ENCODE measurements around the gene ALS2.
"Not testable (repeated sequence)": the region's sequence is repeated elsewhere in the genome, so short reads cannot be mapped to it uniquely, and the experiment has no call there.

Gene ALS2

GRCh38 chr2:201671205-201671604 lies 109.5 kb downstream of the ALS2 start:
- DNase-seq = not testable (repeated sequence)

GRCh38 chr2:201669865-201670264 lies 110.9 kb downstream of the ALS2 start:
- DNase-seq = no peak

- DNase-seq = no peak
Measured at GRCh38 chr2:201668402-201668910, 112.3 kb downstream of the ALS2 start.

GRCh38 chr2:201664334-201664733 lies 116.4 kb downstream of the ALS2 start:
- DNase-seq = no peak

- no peak for DNase-seq
Measured at GRCh38 chr2:201661366-201661765, 119.4 kb downstream of the ALS2 start.

DNA sequence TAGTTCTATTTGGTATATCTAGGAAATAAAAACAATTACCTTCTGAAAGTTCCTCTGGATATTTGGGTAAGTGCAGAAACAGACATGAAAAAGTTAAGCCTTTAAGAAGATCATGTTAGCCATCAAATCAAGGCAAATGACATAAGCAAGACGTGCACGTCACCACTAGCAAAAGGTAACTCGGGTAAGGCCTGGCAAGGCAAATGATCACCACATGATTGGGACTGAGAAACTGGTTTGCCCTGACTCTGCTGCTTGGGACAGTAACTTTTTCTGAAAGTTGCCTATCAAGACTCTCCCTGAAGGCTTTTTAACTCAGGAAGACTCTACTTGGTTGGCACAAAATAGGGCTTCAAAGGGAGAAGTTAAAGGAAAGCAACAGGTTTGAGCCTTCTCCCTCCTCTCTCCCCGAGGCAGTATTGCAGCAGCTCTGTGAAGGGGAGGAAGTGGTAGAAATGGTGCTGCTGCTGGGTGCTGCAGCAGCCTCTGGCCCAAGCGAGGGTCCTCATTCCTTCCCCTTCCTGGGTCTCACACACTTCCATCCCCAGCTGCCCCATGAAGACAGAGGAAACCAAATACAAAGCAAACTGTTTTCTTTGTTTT lies 120.3 kb downstream of the ALS2 start:
- no peak for DNase-seq

DNA sequence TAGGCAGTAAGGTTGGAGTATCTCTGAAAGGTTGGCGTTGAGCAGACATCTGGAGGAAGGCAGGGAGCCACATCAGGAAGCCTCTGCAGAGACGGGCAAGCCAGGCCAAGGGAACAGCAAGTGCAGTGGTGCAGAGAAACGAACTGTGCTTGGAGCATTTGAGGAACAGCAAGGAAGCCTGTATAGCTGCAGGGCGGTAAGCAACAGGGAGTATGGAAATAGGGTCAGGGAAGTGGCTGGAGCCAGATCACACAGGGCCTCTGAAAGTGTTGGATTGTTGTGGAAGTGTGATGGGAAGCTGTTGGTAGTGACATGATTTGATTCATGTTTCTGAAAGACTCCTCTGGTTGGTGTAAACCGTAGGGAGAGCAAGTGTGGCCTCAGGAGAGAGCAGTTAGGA lies 124.0 kb downstream of the ALS2 start:
- DNase-seq = no peak

GRCh38 chr2:201656102-201656501 lies 124.6 kb downstream of the ALS2 start:
- no peak for DNase-seq

DNA sequence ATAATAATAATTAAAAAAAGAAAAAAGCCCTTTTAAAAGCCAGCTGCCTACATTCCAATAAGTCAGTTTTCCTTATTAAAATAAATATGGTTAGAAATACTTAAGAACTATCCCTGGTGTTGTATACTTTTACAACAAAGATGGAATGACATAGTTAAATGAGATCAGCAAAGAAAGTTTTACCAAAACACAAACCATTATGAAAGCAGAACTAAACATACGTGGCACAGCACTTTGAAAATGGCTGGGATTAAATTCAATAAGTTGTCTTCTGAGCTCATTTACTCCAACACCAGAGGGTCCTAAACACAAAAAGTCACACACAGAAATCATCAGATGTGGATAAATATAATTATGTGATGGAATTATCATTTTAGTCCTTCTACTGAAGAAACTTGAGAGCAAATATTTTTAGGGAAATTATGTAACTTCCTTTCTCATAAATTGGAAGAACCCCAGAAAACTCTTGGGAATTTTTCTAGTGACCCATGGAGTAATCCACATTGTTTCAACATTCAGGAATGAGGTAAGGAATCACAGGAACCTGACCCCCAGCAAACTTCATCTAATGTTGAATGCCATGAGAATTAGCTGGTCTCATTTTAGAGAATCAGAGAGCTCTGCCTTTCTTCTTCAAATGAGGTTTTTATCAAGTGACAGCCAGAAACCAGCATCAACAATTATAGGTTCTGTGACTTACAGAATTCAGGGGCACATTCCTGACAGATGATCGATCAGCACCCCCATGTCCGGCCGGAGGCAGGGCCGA lies 125.9 kb downstream of the ALS2 start:
- no peak for DNase-seq

DNA sequence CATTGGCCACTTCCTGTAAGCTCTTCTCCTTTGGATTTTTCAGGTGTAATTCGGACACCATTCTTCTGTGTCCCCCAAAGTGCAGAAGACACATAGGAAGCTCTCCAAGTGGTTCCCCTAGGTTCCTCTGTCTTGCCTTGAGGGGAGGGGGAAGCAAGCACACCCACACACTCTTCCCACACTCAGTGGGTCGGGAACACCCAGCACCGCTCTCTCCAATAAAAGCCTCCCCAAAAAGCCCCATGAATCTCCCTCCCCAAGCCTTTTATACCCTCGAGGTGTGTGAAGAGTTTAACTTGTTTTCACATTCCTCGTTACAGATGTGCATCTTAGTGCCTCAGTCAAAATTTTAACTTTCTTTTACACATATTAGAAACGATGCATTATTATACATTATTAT lies 127.5 kb downstream of the ALS2 start:
- DNase-seq = no peak
